ENCODE measurements around the gene DOCK7. TPM values are rescaled to one million over a fixed set of nuclear protein-coding genes. Genes with fewer than 3 reads are reported as not detected.
A peak's percentile ranks its signal among the peaks of the same experiment; 100 is the strongest.

Gene DOCK7
- total RNA-seq, 1 experiment from 2014 or later: 102 TPM

DNA sequence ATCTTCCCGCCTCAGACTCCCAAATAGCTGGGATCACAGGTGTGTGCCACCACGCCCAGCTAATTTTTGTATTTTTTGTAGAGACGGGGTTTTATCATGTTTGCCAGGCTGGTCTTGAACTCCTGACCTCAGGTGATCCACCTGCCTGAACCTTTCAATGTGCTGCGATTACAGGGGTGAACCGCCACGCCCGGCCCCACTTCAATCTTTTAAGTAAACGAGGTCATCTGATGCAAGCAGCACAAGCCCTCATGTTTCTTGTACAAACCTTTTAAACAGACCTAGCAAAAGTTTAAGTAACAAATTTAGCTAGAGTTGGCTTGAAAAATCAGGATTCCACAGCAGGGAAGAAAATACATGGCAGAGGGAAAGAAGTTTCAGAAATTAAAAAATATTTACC, 272.5 kb downstream of the DOCK7 start:
- no peak for DNase-seq (ENCODE audit: low read depth)

GRCh38 chr1:62407398-62408009, 280.7 kb downstream of the DOCK7 start:
- peak; percentile 51 for DNase-seq (ENCODE audit: low read depth)

- no peak for DNase-seq (ENCODE audit: low read depth)
Measured at GRCh38 chr1:62406576-62406975, 281.6 kb downstream of the DOCK7 start.

GRCh38 chr1:62405247-62405646, 282.9 kb downstream of the DOCK7 start:
- DNase-seq (ENCODE audit: low read depth): no peak

Other genes with a start within 250 kb of the DOCK7 start
- gene ANGPTL3, start 90.9 kb downstream of the DOCK7 start, total RNA-seq (2014; rRNA removed; shearing (Covaris generic)): not detected in 2 replicates
- 12.3 and 16.0 TPM in 2 replicates for gene ATG4C, start 95.7 kb upstream of the DOCK7 start, total RNA-seq (2014; rRNA removed; shearing (Covaris generic))